Activated CD8-positive, alpha-beta memory T cell treated with anti-CD3 and anti-CD28 coated beads, Interleukin-2, amount 10 ng/mL, durations not matched to agents 7 days and 5 days (primary cell): Measurements from ENCODE around the gene GALNT10. TPM values are rescaled to one million over a fixed set of nuclear protein-coding genes. Genes with fewer than 3 reads are reported as not detected.
A peak's percentile ranks its signal among the peaks of the same experiment; 100 is the strongest.

Experiments used
- ATAC-seq: fragments of 150-1000 bp; cut with Tn5 transposase; one replicate; pipeline ENCODE4 v1.10.0; 2021; ENCODE audit warnings: moderate library complexity
- CTCF ChIA-PET: fragments of 350-600 bp; sonication (Branson Sonifier 250); formaldehyde crosslinking; loops from one replicate; lab custom pipeline; 2021; ENCODE audit warnings: antibody characterized with exemption; lab: Charles Lee
- DNase-seq: peaks from one replicate; pipeline ENCODE4 v3.0.0-alpha.2; 2020
- H3K27ac Mint-ChIP-seq: one replicate; pipeline ENCODE4 v1.8.0; 2021; ENCODE audit warnings: mild to moderate bottlenecking, mixed read lengths
- H3K27me3 Mint-ChIP-seq: one replicate; pipeline ENCODE4 v1.8.0; 2021; ENCODE audit warnings: mixed read lengths
- H3K36me3 Mint-ChIP-seq: one replicate; pipeline ENCODE4 v1.8.0; 2021; ENCODE audit warnings: mild to moderate bottlenecking, mixed read lengths
- H3K4me1 Mint-ChIP-seq: one replicate; pipeline ENCODE4 v1.8.0; 2021; ENCODE audit warnings: mixed read lengths
- H3K4me3 Mint-ChIP-seq: one replicate; pipeline ENCODE4 v1.8.0; 2021; ENCODE audit warnings: mild to moderate bottlenecking, moderate library complexity, mixed read lengths
- H3K9me3 Mint-ChIP-seq: one replicate; pipeline ENCODE4 v1.8.0; 2022; ENCODE audit warnings: low read depth, mixed read lengths
- total RNA-seq, 2 experiments: library from RNA; stranded (reverse); gene quantifications; one replicate each; pipeline ENCODE4 v1.2.3, GENCODE V29; 2021

Gene GALNT10
- total RNA-seq, 2 experiments from 2014 or later: 28.4 to 34.8 TPM

DNA sequence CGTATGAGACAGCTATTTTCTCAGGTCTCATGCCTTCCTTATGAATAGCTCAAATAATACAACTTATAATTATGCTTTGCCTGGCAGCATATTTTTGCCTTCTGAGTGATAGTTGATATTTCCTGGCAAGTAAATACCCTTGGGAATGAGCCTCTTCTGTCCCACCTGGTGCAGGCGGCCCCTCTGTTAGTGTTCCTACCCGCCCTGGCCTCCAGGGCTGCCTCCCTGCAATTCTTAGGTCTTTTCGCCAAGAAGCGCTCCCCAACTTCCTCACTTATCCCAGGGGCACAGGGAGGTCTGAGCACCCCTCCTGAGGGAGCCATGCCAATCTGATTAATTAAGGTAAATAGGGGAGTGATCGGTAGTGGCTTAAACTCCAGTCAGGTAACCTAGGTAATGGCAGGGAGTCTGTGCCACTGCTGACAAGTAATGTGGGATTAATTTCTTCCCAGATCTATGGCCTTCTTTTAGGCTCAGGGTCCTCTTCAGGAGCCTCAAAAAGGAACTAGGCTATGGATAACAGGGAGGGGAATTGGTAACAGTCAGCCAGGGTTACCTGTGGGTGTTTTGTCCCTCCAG, 81.5 kb downstream of the GALNT10 start:
- no peak overlapping the region for H3K4me3 Mint-ChIP-seq
- CTCF ChIA-PET: interaction anchor here (1.2 to 1.6 kb wide), 4 partner anchors 41 to 200 kb away, joined by 3 to 6 read pairs (median 4); no protein-coding TSS in a partner anchor
- H3K27me3 Mint-ChIP-seq: no peaks in the 10 kb centered on the region
- no peak for ATAC-seq
- peak overlapping the region; percentile 90 for H3K27ac Mint-ChIP-seq
- H3K36me3 Mint-ChIP-seq: no peaks in the 10 kb centered on the region
- no peak for DNase-seq
- no peaks in the 10 kb centered on the region for H3K9me3 Mint-ChIP-seq
- H3K4me1 Mint-ChIP-seq: peaks cover 43% of the 10 kb centered on the region

DNA sequence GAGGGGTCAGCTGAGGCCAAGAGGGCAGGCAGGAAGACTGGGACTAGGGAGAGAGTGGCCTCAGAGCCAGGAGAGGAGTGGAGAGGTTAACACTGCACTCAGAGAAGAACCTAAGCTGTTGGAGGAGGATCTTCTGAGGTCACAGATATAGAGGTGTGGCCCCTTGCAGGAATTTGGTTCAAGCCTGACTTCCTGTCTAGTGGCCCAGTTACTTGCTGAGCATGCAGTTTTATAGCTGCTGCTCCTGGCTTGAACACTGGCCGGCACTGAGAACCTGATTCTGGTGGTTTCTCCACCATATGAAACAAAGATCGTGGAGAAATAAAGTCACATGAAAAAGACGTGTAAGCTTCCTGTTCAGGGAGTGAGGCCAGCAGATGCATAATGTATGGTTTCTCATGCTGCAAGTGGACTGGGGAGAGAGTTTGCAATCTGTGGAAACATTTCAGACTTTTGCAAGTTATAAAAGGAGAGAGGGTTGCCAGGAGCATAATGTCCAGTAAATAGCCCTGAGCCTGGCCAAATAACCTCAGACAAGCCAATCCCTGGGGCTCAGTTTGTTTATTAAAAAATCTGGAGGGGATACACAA, 82.6 kb downstream of the GALNT10 start:
- DNase-seq: peak; percentile 73
- Mint-ChIP-seq H3K36me3 (peaks cover 2% of the 10 kb centered on the region), H3K9me3 (no peaks in the 10 kb centered on the region), H3K4me1 (peaks cover 50% of the 10 kb centered on the region), H3K4me3 (peak overlapping the region; percentile 21), H3K27ac (peak overlapping the region; percentile 90), H3K27me3 (no peaks in the 10 kb centered on the region)
- CTCF ChIA-PET: interaction anchor here (1.1 to 1.6 kb wide), 5 partner anchors 30 to 201 kb away, joined by 3 to 6 read pairs (median 4); no protein-coding TSS in a partner anchor
- ATAC-seq: peak; percentile 93

DNA sequence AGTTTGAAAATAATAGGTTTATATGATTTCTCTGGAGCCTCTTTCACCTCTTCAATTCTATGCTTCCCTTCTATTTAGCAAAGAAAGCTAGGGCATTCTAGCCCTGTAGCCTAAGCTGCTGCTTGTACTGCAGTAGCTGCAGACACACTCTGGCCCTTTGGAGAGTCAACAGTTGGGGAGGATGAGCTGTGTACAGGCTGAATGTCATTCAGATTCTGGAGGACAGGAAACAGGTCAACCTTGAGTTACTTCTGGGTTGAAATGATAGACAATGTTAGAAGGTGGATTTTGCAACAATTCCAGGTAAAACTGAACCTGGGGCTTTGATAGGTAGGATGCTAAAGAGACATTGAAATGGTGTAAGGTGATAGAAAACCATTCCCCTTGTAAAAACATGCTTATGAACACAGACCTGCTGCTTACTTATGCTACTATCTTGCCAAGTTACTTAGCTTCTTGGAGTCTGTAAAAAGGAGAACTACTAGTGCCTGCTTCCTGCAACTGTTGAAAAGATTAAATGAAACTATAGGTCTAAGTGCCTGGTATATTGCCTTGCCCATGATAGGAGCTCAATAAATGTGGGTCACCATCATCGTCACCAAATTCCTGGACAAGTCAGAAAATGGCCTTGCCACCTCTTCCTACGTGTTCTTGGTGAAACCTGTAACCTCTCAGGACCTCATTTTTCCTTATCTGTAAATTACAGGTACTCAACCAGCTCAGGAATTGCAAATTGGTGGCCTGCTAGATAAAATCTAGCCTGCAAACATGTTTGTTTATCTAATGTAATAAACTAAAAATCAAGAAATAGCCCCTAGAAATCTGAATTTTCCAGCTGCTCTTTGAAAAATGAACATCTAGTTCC, 83.7 kb downstream of the GALNT10 start:
- Mint-ChIP-seq H3K4me3 (no peak overlapping the region), H3K27me3 (no peaks in the 10 kb centered on the region), H3K9me3 (peaks cover 2% of the 10 kb centered on the region), H3K27ac (peak overlapping the region; percentile 22), H3K36me3 (peaks cover 7% of the 10 kb centered on the region), H3K4me1 (peaks cover 59% of the 10 kb centered on the region)
- no peak for DNase-seq
- CTCF ChIA-PET: interaction anchor here (1.1 to 1.4 kb wide), 2 partner anchors 29 to 38 kb away, joined by 3 to 4 read pairs; no protein-coding TSS in a partner anchor
- no peak for ATAC-seq

DNA sequence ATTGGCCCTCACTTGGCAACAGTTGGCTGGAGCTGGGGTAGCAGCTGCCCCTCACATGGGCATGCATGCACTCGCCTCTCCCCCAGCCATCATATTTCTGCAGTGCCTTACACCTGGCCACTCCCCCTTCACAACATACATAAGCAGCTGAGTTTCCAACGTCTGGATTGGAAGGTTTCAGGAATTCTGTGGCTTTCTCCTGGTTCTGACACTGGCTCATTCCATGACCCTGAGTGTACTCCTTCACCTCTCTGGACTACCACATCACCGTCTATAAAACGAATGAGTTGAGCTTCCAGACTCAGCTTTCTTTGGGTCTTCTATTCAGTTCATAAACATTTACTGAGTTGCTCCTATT, 84.3 kb downstream of the GALNT10 start:
- peaks cover 59% of the 10 kb centered on the region for H3K4me1 Mint-ChIP-seq
- ATAC-seq: no peak
- CTCF ChIA-PET: interaction anchor here (1.4 kb wide), 1 partner anchor 38 kb away, joined by 4 read pairs; no protein-coding TSS in a partner anchor

DNA sequence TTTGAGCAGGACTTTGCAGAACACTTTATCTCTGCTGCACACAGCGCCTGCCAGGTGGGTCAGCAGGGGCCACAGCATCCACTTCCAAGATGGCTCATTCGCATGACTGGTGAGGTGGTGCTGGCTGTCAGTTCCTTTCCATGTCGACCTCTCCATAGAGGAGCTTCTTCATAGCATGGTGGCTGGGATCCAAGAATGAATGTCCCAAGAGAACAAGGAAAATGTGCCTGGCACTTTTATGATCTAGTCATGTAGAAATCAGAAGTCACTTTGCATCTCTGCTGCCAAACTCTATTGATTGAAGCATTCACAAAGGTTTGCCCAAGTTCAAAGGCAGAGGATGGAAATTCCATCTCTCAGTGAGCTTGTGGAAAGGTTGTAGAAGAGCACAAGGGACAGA, 85.0 kb downstream of the GALNT10 start:
- ATAC-seq (no peak), DNase-seq (no peak)
- Mint-ChIP-seq H3K4me1 (peaks cover 59% of the 10 kb centered on the region), H3K36me3 (peaks cover 8% of the 10 kb centered on the region), H3K27ac (no peak overlapping the region), H3K9me3 (peaks cover 2% of the 10 kb centered on the region), H3K27me3 (no peaks in the 10 kb centered on the region), H3K4me3 (no peak overlapping the region)
- CTCF ChIA-PET: no interaction called here

More for the DNA sequence above, 84.3 kb downstream of the GALNT10 start:
- H3K27ac Mint-ChIP-seq: no peak overlapping the region
- no peak for DNase-seq
- peaks cover 7% of the 10 kb centered on the region for H3K36me3 Mint-ChIP-seq
- H3K4me3 Mint-ChIP-seq: no peak overlapping the region
- H3K27me3 Mint-ChIP-seq: no peaks in the 10 kb centered on the region
- peaks cover 2% of the 10 kb centered on the region for H3K9me3 Mint-ChIP-seq

DNA sequence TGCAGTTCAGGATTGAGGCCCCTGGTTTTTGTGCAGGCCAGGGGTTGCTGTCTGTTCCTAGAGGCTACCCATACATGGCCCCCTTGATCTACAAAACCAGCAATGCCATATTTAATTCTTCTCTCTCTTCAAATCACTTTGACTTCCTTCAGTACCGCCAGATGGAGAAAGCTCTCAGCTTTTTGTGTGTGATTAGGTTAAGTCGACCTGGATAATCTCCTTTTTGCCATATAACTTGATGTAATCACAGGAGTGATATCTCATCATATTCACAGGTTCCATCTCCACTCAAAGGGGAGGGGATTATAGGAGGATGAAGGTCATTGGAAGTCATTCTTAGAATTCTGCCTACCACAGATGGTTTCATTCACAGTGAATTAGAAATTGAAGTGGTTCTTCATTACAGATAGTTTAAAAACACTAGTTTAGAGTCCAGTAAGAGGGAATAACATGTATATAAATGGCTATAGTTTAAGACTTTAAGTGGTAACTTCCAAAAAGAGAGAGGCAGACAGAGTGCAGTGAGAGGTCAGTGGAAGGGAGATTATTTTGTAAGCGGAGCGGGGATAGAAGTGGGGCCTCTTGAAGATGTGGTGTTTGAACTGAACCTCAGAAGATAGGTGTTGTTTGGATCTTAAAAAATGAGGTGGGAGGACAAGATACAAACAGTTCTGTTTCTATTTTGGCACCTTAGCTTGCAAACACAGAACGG, 85.9 kb downstream of the GALNT10 start:
- Mint-ChIP-seq H3K36me3 (peaks cover 9% of the 10 kb centered on the region), H3K27ac (peak overlapping the region; percentile 41), H3K4me3 (no peak overlapping the region), H3K27me3 (no peaks in the 10 kb centered on the region), H3K4me1 (peaks cover 58% of the 10 kb centered on the region), H3K9me3 (peaks cover 2% of the 10 kb centered on the region)
- ATAC-seq (no peak), DNase-seq (no peak)
- CTCF ChIA-PET: interaction anchor here (1.2 kb wide), 1 partner anchor 79 kb away, joined by 3 read pairs; no protein-coding TSS in a partner anchor

DNA sequence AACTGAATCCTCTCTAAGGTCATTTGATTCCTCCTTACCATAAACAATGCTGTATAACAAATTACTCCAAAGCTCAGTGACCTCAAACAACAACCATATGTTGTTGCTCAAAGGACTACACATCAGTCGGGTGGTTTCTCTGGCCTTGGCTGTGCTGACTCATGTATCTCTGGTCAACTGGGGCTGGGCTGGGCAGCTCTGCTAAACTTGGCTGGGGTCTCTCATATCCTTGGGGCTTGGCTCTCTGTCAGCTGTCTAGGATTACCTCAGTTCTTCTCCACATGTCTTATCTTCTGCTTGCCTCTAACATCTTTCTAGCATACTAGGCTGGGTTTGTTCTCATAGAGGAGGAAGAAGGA, 86.4 kb downstream of the GALNT10 start:
- Mint-ChIP-seq H3K4me1 (peaks cover 53% of the 10 kb centered on the region), H3K36me3 (peaks cover 9% of the 10 kb centered on the region), H3K27me3 (no peaks in the 10 kb centered on the region), H3K27ac (no peak overlapping the region), H3K4me3 (no peak overlapping the region), H3K9me3 (peaks cover 2% of the 10 kb centered on the region)
- DNase-seq (no peak), ATAC-seq (no peak)
- CTCF ChIA-PET: interaction anchor here (1.2 kb wide), 1 partner anchor 80 kb away, joined by 3 read pairs; no protein-coding TSS in a partner anchor

DNA sequence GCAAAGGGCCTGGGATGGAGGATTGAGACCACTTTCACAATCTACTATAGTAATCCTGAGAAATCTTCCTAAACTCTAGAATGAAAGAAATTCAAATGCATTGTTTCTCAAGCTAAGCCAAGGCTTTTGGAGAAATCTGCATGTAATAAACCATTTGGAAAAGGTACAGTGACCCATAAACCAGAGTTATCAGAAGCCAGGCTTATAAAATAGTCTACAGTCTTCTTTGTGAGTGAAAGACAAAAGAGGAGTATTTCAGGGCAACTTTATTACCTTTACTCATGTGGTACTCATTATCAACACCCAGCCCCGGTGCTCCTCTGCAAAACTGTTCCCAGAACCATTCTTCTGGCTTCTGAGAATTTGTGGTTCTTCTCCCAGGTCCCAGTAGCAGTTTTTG, 87.0 kb downstream of the GALNT10 start:
- H3K4me3 Mint-ChIP-seq: no peak overlapping the region
- peaks cover 2% of the 10 kb centered on the region for H3K9me3 Mint-ChIP-seq
- H3K36me3 Mint-ChIP-seq: peaks cover 13% of the 10 kb centered on the region
- no peak overlapping the region for H3K27ac Mint-ChIP-seq
- ATAC-seq (no peak), DNase-seq (no peak)
- CTCF ChIA-PET: no interaction called here
- H3K4me1 Mint-ChIP-seq: peaks cover 48% of the 10 kb centered on the region
- H3K27me3 Mint-ChIP-seq: no peaks in the 10 kb centered on the region

DNA sequence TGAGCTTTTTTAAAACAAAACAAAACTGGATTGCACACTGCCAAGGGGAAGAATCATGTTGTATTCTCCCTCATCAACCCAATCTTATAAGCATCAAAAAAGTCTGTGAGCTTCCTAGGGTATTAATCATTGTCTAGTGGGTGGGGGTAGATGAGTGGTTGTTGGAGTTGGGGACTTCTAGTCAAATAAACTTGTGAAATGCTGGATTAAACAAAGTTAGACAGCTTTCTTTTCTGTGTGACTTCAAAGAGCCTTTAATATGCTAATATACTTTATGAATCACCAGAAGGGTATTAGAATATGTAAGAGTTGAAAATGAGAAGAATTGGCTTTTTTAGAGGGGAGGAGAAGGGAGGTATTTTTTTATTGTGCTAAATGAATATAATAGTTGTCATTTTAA, 87.7 kb downstream of the GALNT10 start:
- no peak for DNase-seq
- CTCF ChIA-PET: no interaction called here
- H3K27me3 Mint-ChIP-seq: no peaks in the 10 kb centered on the region
- H3K4me3 Mint-ChIP-seq: no peak overlapping the region
- H3K4me1 Mint-ChIP-seq: peaks cover 44% of the 10 kb centered on the region
- H3K27ac Mint-ChIP-seq: no peak overlapping the region
- peaks cover 13% of the 10 kb centered on the region for H3K36me3 Mint-ChIP-seq
- H3K9me3 Mint-ChIP-seq: peaks cover 2% of the 10 kb centered on the region
- ATAC-seq: no peak

DNA sequence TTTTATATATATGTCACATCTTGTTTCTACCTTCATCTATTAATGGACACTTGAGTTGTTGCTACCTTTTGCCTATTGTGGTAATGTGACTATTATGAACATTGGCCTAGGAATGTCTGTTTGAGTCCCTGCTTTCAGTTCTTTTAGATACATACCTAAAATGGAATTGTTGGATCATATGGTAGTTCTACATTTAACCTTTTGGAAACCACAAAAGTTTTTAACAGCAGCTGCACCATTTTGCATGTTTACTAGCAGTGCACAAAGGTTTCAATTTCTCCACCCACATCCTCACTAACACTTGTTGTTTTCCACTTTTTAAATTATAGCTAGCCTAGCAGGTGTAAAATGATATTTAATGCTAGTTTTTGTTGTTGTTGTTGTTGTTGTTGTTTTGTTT, 88.4 kb downstream of the GALNT10 start:
- H3K4me1 Mint-ChIP-seq: peaks cover 37% of the 10 kb centered on the region
- H3K9me3 Mint-ChIP-seq: peaks cover 2% of the 10 kb centered on the region
- peaks cover 13% of the 10 kb centered on the region for H3K36me3 Mint-ChIP-seq
- DNase-seq: no peak
- H3K4me3 Mint-ChIP-seq: no peak overlapping the region
- CTCF ChIA-PET: no interaction called here
- ATAC-seq: no peak
- no peaks in the 10 kb centered on the region for H3K27me3 Mint-ChIP-seq
- H3K27ac Mint-ChIP-seq: no peak overlapping the region

DNA sequence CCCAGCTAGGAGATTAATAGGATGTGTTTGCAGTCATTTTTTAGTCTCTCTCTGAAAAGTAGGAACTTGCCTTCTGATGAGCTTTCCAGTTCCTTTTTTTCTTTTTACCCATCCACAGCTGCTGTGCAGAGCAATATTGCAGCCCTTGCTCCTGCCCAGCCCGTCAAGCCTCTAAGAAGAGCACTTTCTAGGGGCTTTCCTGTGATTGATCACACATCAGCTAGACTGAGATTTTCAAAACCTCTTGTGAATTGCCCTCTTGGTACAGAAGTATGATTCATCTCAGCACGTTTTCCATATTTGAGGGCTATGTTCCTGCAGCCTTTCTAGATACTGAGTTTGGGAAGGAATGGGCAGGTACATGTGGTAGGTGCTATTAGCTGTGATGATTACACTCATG, 93.9 kb downstream of the GALNT10 start:
- Mint-ChIP-seq H3K27ac (no peak overlapping the region), H3K9me3 (no peaks in the 10 kb centered on the region), H3K27me3 (no peaks in the 10 kb centered on the region), H3K36me3 (peaks cover 13% of the 10 kb centered on the region), H3K4me3 (no peak overlapping the region), H3K4me1 (peaks cover 10% of the 10 kb centered on the region)
- no peak for ATAC-seq
- CTCF ChIA-PET: interaction anchor here (1.1 kb wide), 1 partner anchor 47 kb away, joined by 3 read pairs; no protein-coding TSS in a partner anchor
- DNase-seq: no peak

DNA sequence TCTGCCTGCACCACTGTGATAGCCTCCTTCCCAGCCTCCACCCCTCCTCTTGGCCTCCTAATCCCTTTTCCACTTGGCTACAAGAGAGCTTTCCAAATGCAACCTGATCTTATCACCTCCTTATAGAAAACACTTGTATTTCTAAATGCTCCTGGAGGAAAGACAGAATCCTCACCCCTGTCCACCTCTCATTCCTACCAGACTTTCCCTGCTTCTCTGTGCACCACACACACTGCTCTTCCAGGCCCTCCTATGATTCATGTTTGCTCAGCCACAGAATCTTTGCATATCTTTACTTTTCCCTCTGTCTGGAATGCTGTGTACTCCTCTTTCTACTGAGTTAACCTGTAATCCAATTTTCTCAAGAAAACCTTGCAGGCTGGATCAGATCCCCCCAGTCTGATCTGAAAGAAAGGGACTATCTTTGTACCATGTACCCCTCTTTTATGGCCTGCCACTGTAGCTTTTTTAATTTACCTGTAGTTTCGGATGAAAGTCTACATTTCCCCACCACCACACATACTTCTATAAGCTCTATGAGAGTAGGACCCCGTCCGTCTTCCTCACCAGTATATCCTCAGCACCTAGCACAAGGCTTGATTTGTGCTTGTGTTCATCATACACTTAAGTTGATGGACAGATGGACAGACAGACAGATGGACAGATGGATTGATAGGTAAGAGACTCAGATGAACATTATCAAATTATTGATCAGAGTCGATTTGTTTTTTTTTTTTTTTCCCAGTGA, 95.3 kb downstream of the GALNT10 start:
- CTCF ChIA-PET: interaction anchor here (1.3 kb wide), 1 partner anchor 11 kb away, joined by 5 read pairs; no protein-coding TSS in a partner anchor
- DNase-seq (no peak), ATAC-seq (no peak)
- H3K4me1 Mint-ChIP-seq: peaks cover 10% of the 10 kb centered on the region
- H3K4me3 Mint-ChIP-seq: no peak overlapping the region
- peak overlapping the region; percentile 10 for H3K27ac Mint-ChIP-seq
- no peaks in the 10 kb centered on the region for H3K9me3 Mint-ChIP-seq
- H3K27me3 Mint-ChIP-seq: no peaks in the 10 kb centered on the region
- H3K36me3 Mint-ChIP-seq: peaks cover 10% of the 10 kb centered on the region
